Measurements from ENCODE around the gene MSANTD4. TPM values are rescaled to one million over a fixed set of nuclear protein-coding genes. Genes with fewer than 3 reads are reported as not detected.

MSANTD4 gene
- total and polyA plus RNA-seq, 2 donors (not counting 1 experiment from before 2014, with no cell fraction given): 2.4 to 20.0 TPM

GRCh38 chr11:106014620-106015019 lies 7.4 kb downstream of the MSANTD4 start:
- DNase-seq: no peak
- Histone ChIP-seq H3K9ac (ENCODE audit: low read length) (no peak overlapping the region), H3K9me3 (ENCODE audit: control extremely low read depth in 1 of 3, control insufficient read depth in 2 of 3, insufficient read depth in 1 of 3, low read length in 2 of 3) (no peaks in the 10 kb centered on the region), H2AFZ (ENCODE audit: insufficient read depth, low read depth, low read length, poor library complexity, severe bottlenecking) (no peak overlapping the region), H3K36me3 (replicated peaks in 1 of 2; ENCODE audit: control extremely low read depth in 1 of 2, control insufficient read depth in 1 of 2, extremely low read depth in 1 of 2, insufficient read depth in 2 of 2, low read length in 1 of 2) (peaks cover 4 to 12% of the 10 kb centered on the region in 2 experiments), H3K4me1 (ENCODE audit: control insufficient read depth in 2 of 2, insufficient read depth in 2 of 2, low read length in 2 of 2) (peaks cover 0 to 7% of the 10 kb centered on the region in 2 donors), H3K27me3 (replicated peaks in 1 of 4; ENCODE audit: control extremely low read depth in 1 of 4, control insufficient read depth in 3 of 4, insufficient read depth in 4 of 4, low read length in 3 of 4) (no peaks in the 10 kb centered on the region), H3K4me3 (ENCODE audit: control extremely low read depth in 1 of 5, extremely low read depth in 1 of 5, insufficient read depth in 1 of 5, low read depth in 2 of 5, low read length in 4 of 5) (no peak overlapping the region), H4K20me1 (ENCODE audit: control insufficient read depth, insufficient read depth, low read length, poor library complexity, severe bottlenecking) (peaks cover 9% of the 10 kb centered on the region), H3K27ac (ENCODE audit: low read length in 2 of 2) (no peak overlapping the region), H3K79me2 (ENCODE audit: control insufficient read depth, insufficient read depth, low read length) (peaks cover 53% of the 10 kb centered on the region), H3K4me2 (replicated peaks; ENCODE audit: low read depth, low read length, poor library complexity, severe bottlenecking) (no peak overlapping the region)
- 90% methylated on average over 1 of the region's 2 CpGs for WGBS (ENCODE audit: insufficient coverage)
- no peak for ATAC-seq (ENCODE audit: low read depth)
- TF ChIP-seq CTCF (IDR thresholded peaks at IDR 0.05): no peak
- no peak for TF ChIP-seq EZH2 (IDR thresholded peaks at IDR 0.05; ENCODE audit: borderline replicate concordance, insufficient read depth, low read depth, low read length, poor library complexity, severe bottlenecking)
- ChIA-PET CTCF (no interaction called here), POLR2A (no interaction called here)
- Mint-ChIP-seq H3K9me3 (ENCODE audit: insufficient read depth) (no peaks in the 10 kb centered on the region), H3K4me3 (no peak overlapping the region), H3K27me3 (no peaks in the 10 kb centered on the region), H3K4me1 (peaks cover 26% of the 10 kb centered on the region), H3K27ac (no peak overlapping the region)
- intact Hi-C loops (cut with micrococcal nuclease): no loop called here

- CTCF ChIA-PET: interaction anchor here (1.0 kb wide), 1 partner anchor 78 kb away, joined by 3 read pairs; no protein-coding TSS in a partner anchor
- Histone ChIP-seq H3K27me3 (replicated peaks in 1 of 4; ENCODE audit: control extremely low read depth in 1 of 4, control insufficient read depth in 3 of 4, insufficient read depth in 4 of 4, low read length in 3 of 4) (no peaks in the 10 kb centered on the region), H3K4me3 (ENCODE audit: control extremely low read depth in 1 of 5, extremely low read depth in 1 of 5, insufficient read depth in 1 of 5, low read depth in 2 of 5, low read length in 4 of 5) (no peak overlapping the region), H3K4me2 (replicated peaks; ENCODE audit: low read depth, low read length, poor library complexity, severe bottlenecking) (no peak overlapping the region), H3K9ac (ENCODE audit: low read length) (no peak overlapping the region), H2AFZ (ENCODE audit: insufficient read depth, low read depth, low read length, poor library complexity, severe bottlenecking) (no peak overlapping the region), H3K27ac (ENCODE audit: low read length in 2 of 2) (no peak overlapping the region), H4K20me1 (ENCODE audit: control insufficient read depth, insufficient read depth, low read length, poor library complexity, severe bottlenecking) (peaks cover 9% of the 10 kb centered on the region), H3K9me3 (ENCODE audit: control extremely low read depth in 1 of 3, control insufficient read depth in 2 of 3, insufficient read depth in 1 of 3, low read length in 2 of 3) (no peaks in the 10 kb centered on the region), H3K79me2 (ENCODE audit: control insufficient read depth, insufficient read depth, low read length) (peaks cover 50% of the 10 kb centered on the region), H3K36me3 (replicated peaks in 1 of 2; ENCODE audit: control extremely low read depth in 1 of 2, control insufficient read depth in 1 of 2, extremely low read depth in 1 of 2, insufficient read depth in 2 of 2, low read length in 1 of 2) (peaks cover 9 to 18% of the 10 kb centered on the region in 2 experiments), H3K4me1 (ENCODE audit: control insufficient read depth in 2 of 2, insufficient read depth in 2 of 2, low read length in 2 of 2) (peaks cover 0 to 4% of the 10 kb centered on the region in 2 donors)
- H3K27me3 Mint-ChIP-seq: no peaks in the 10 kb centered on the region
- no peak for TF ChIP-seq EZH2 (IDR thresholded peaks at IDR 0.05; ENCODE audit: borderline replicate concordance, insufficient read depth, low read depth, low read length, poor library complexity, severe bottlenecking)
- no peak for TF ChIP-seq CTCF (IDR thresholded peaks at IDR 0.05)
- POLR2A ChIA-PET: no interaction called here
- 100% methylated on average over 1 of the region's 2 CpGs for WGBS (ENCODE audit: insufficient coverage)
- ATAC-seq (ENCODE audit: low read depth) (no peak), DNase-seq (no peak)
- H3K4me3 Mint-ChIP-seq: no peak overlapping the region
- H3K27ac Mint-ChIP-seq: no peak overlapping the region
- intact Hi-C loops (cut with micrococcal nuclease): no loop called here
- H3K4me1 Mint-ChIP-seq: peaks cover 23% of the 10 kb centered on the region
- H3K9me3 Mint-ChIP-seq (ENCODE audit: insufficient read depth): no peaks in the 10 kb centered on the region
Observed at GRCh38 chr11:106014035-106014434, 8.0 kb downstream of the MSANTD4 start.

All from B cell (primary cell).